Measurements from ENCODE around the gene CPM. TPM values are rescaled to one million over a fixed set of nuclear protein-coding genes. Genes with fewer than 3 reads are reported as not detected.

The CPM gene
- total and polyA plus RNA-seq, 10 donors = 3.5 to 189 (median 52.5) TPM

DNA sequence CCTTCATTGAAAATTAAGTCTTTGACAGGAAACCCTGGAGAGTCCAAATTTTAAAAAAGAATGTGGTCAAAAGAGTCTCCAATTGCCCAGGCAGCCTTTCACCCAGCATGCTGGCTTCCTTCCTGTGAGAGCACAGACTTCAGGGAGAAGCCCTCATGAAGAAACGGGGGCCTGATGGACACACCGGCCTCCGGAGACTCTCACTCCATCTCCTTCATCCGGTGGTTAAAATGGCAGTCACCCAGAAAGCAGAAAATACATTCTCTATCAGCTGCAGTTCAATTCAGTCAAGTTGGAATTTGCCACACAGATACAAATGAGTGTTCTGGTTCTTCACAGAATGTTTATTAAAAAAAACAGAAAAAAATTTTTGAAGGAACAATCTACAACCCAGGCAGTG is 56.5 kb downstream of the CPM start:
- no peak overlapping the region for H3K27ac ChIP-seq
- H3K9me3 ChIP-seq = peaks cover 0 to 9% (median 0%) of the 10 kb centered on the region in 8 donors
- peaks cover 0 to 6% (median 0%) of the 10 kb centered on the region in 6 donors for H3K4me1 ChIP-seq
- intact Hi-C loops (cut with DNase I; ENCODE audit: low total_unique reads) = no loop called here
- WGBS, 5 donors = 6 to 15% (median 12%) methylated on average over 4 of the region's 4 CpGs
- no peak for DNase-seq
- H3K36me3 ChIP-seq = peaks cover 0 to 30% (median 2%) of the 10 kb centered on the region in 6 donors
- TF ChIP-seq POLR2A (IDR thresholded peaks at IDR 0.05) (no peak), CTCF (IDR thresholded peaks at IDR 0.05 in 8 of 11, conservative IDR thresholded peaks at IDR 0.05 in 3 of 11) (no peak), POLR2AphosphoS5 (IDR thresholded peaks at IDR 0.05) (no peak)
- no peak overlapping the region for H3K4me3 ChIP-seq
- H3K27me3 ChIP-seq (replicated peaks in 1 of 7) = no peaks in the 10 kb centered on the region

GRCh38 chr12:68873316-68873715 is 59.7 kb downstream of the CPM start:
- DNase-seq = no peak
- Histone ChIP-seq H3K4me1 (peaks cover 0 to 6% (median 0%) of the 10 kb centered on the region in 6 donors), H3K27ac (no peak overlapping the region), H3K9me3 (peaks cover 0 to under 1% (median 0%) of the 10 kb centered on the region in 8 donors), H3K36me3 (peaks cover 0 to 48% (median 11%) of the 10 kb centered on the region in 6 donors), H3K4me3 (no peak overlapping the region), H3K27me3 (replicated peaks in 1 of 7) (no peaks in the 10 kb centered on the region)
- TF ChIP-seq POLR2AphosphoS5 (IDR thresholded peaks at IDR 0.05) (no peak), CTCF (IDR thresholded peaks at IDR 0.05 in 8 of 11, conservative IDR thresholded peaks at IDR 0.05 in 3 of 11) (no peak), POLR2A (IDR thresholded peaks at IDR 0.05) (no peak)
- intact Hi-C loops (cut with DNase I; ENCODE audit: low total_unique reads) = no loop called here
- 96 to 100% (median 98%) methylated on average over 4 of the region's 4 CpGs for WGBS, 5 donors

DNA sequence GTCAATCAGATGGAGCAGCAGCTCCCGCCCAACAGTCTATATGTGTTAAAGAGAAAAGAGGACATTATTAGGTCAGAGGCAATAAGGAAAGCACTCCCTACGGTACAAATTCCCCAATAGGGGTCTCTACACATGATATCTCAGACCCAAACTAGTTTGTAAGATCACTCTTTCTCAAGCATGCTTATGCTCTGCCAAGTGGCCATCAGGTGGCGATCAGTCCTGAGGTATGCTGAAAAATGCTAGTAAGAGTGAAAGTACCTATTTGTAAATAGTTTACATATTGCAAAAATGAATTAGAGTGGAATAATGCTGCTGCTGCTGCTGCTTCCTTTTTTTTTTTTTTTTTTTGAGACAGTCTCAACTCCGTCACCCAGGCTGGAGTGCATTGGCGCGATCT is 61.0 kb downstream of the CPM start:
- peaks cover 0 to 62% (median 11%) of the 10 kb centered on the region in 6 donors for H3K36me3 ChIP-seq
- 68 to 85% (median 75%) methylated on average over 6 of the region's 6 CpGs for WGBS, 5 donors

GRCh38 chr12:68871396-68871795 is 61.6 kb downstream of the CPM start:
- WGBS, 5 donors = 77 to 89% (median 80%) methylated on average over 8 of the region's 8 CpGs
- H3K27me3 ChIP-seq (replicated peaks in 1 of 7) = no peaks in the 10 kb centered on the region
- peaks cover 0 to 4% (median 0%) of the 10 kb centered on the region in 6 donors for H3K4me1 ChIP-seq
- H3K36me3 ChIP-seq = peaks cover 0 to 67% (median 11%) of the 10 kb centered on the region in 6 donors
- intact Hi-C loops (cut with DNase I; ENCODE audit: low total_unique reads) = no loop called here
- H3K4me3 ChIP-seq = no peak overlapping the region
- TF ChIP-seq POLR2A (IDR thresholded peaks at IDR 0.05) (no peak), CTCF (IDR thresholded peaks at IDR 0.05 in 8 of 11, conservative IDR thresholded peaks at IDR 0.05 in 3 of 11) (no peak), POLR2AphosphoS5 (IDR thresholded peaks at IDR 0.05) (no peak)
- no peak overlapping the region for H3K27ac ChIP-seq
- DNase-seq = no peak
- H3K9me3 ChIP-seq = no peaks in the 10 kb centered on the region

More for the DNA sequence above, 61.0 kb downstream of the CPM start:
- intact Hi-C loops (cut with DNase I; ENCODE audit: low total_unique reads) = no loop called here
- H3K4me3 ChIP-seq = no peak overlapping the region
- no peak overlapping the region for H3K27ac ChIP-seq
- no peaks in the 10 kb centered on the region for H3K27me3 ChIP-seq (replicated peaks in 1 of 7)
- H3K4me1 ChIP-seq = peaks cover 0 to 6% (median 0%) of the 10 kb centered on the region in 6 donors
- DNase-seq = no peak
- H3K9me3 ChIP-seq = no peaks in the 10 kb centered on the region
- peak in 2 of 11 experiments; percentile 11 to 38 for TF ChIP-seq CTCF (IDR thresholded peaks at IDR 0.05 in 8 of 11, conservative IDR thresholded peaks at IDR 0.05 in 3 of 11)
- no peak for TF ChIP-seq POLR2A (IDR thresholded peaks at IDR 0.05)
- no peak for TF ChIP-seq POLR2AphosphoS5 (IDR thresholded peaks at IDR 0.05)
